ENCODE data around the gene LST1.

LST1 gene

DNA sequence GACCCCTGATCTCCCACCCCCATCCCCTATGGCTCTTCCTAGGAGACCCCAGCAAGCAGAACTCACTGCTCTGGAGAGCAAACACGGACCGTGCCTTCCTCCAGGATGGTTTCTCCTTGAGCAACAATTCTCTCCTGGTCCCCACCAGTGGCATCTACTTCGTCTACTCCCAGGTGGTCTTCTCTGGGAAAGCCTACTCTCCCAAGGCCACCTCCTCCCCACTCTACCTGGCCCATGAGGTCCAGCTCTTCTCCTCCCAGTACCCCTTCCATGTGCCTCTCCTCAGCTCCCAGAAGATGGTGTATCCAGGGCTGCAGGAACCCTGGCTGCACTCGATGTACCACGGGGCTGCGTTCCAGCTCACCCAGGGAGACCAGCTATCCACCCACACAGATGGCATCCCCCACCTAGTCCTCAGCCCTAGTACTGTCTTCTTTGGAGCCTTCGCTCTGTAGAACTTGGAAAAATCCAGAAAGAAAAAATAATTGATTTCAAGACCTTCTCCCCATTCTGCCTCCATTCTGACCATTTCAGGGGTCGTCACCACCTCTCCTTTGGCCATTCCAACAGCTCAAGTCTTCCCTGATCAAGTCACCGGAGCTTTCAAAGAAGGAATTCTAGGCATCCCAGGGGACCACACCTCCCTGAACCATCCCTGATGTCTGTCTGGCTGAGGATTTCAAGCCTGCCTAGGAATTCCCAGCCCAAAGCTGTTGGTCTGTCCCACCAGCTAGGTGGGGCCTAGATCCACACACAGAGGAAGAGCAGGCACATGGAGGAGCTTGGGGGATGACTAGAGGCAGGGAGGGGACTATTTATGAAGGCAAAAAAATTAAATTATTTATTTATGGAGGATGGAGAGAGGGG lies 12.6 kb upstream of the LST1 start:
- DNase-seq (ENCODE audit: low read depth) = no peak
- no peak overlapping the region for H3K4me3 ChIP-seq (ENCODE audit: control insufficient read depth, low read depth, low read length)
- TF ChIP-seq CTCF (IDR thresholded peaks at IDR 0.05; ENCODE audit: control insufficient read depth, insufficient read depth, low read depth, low read length, missing control alignments) = no peak

- TF ChIP-seq CTCF (IDR thresholded peaks at IDR 0.05; ENCODE audit: control insufficient read depth, insufficient read depth, low read depth, low read length, missing control alignments) = no peak
- no peak for DNase-seq (ENCODE audit: low read depth)
- H3K4me3 ChIP-seq (ENCODE audit: control insufficient read depth, low read depth, low read length) = no peak overlapping the region
These were observed 11.7 kb upstream of the LST1 start for GRCh38 chr6:31574106-31575061.

DNA sequence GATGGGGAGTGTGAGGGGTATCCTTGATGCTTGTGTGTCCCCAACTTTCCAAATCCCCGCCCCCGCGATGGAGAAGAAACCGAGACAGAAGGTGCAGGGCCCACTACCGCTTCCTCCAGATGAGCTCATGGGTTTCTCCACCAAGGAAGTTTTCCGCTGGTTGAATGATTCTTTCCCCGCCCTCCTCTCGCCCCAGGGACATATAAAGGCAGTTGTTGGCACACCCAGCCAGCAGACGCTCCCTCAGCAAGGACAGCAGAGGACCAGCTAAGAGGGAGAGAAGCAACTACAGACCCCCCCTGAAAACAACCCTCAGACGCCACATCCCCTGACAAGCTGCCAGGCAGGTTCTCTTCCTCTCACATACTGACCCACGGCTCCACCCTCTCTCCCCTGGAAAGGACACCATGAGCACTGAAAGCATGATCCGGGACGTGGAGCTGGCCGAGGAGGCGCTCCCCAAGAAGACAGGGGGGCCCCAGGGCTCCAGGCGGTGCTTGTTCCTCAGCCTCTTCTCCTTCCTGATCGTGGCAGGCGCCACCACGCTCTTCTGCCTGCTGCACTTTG lies 10.7 kb upstream of the LST1 start, which contains the start of gene TNF:
Gene TNF, plus strand, starts transcription at position 231 of the 567 bp plus-strand sequence. Its CDS starts 177 bp downstream, at position 408.
- H3K4me3 ChIP-seq (ENCODE audit: control insufficient read depth, low read depth, low read length) = no peak within 1 kb of the TSS
- TF ChIP-seq CTCF (IDR thresholded peaks at IDR 0.05; ENCODE audit: control insufficient read depth, insufficient read depth, low read depth, low read length, missing control alignments) = no peak
- DNase-seq (ENCODE audit: low read depth) = no peak

GRCh38 chr6:31575952-31576685 lies 10.0 kb upstream of the LST1 start:
- H3K4me3 ChIP-seq (ENCODE audit: control insufficient read depth, low read depth, low read length) = no peak overlapping the region
- DNase-seq (ENCODE audit: low read depth) = no peak
- TF ChIP-seq CTCF (IDR thresholded peaks at IDR 0.05; ENCODE audit: control insufficient read depth, insufficient read depth, low read depth, low read length, missing control alignments) = no peak

- no peak for TF ChIP-seq CTCF (IDR thresholded peaks at IDR 0.05; ENCODE audit: control insufficient read depth, insufficient read depth, low read depth, low read length, missing control alignments)
- H3K4me3 ChIP-seq (ENCODE audit: control insufficient read depth, low read depth, low read length) = no peak overlapping the region
- no peak for DNase-seq (ENCODE audit: low read depth)
These were observed 9.0 kb upstream of the LST1 start for GRCh38 chr6:31576897-31577578.
